ENCODE measurements around the gene SLC16A12.

Gene SLC16A12

DNA sequence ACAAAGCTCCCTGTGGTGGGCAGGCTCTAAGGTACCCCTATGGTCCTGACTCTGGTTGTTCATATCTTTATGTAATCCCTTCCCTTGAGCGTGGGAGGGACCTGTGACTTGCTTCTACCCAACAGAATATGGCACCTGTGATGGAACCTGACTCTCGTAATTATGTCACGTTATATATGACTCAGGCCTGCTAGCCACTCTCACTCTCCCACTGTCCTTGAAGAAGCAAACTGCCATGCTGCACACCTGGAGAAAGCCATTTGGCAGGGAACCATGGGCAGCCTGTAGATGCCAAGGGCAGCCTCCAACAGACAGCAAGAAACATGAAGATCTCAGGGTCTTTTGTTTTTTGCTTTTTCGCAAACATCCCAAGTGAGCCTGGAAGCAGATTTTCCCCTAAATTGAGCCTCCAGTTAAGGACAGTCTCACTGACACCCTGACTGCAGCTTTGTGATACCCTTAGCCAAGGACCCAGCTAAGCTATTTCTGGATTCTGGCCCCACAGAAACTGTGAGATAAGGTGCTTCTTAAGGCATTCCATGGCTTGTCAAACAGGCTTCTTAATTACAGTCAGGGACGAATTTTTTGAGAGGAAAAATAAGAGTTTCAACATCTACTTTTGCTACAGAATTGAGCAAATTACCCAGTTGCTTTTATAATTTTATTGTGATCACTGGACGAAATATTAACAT lies 71.4 kb downstream of the SLC16A12 start:
- Histone ChIP-seq H3K4me3 (IDR thresholded peaks at IDR 0.05; ENCODE audit: insufficient read depth, low read depth, low read length) (no peak overlapping the region), H3K36me3 (ENCODE audit: insufficient read depth) (no peaks in the 10 kb centered on the region), H3K4me2 (no peak overlapping the region), H3K79me2 (ENCODE audit: insufficient read depth, low read depth) (no peaks in the 10 kb centered on the region), H3K9ac (no peak overlapping the region), H3K27ac (no peak overlapping the region), H4K20me1 (ENCODE audit: insufficient read depth) (no peaks in the 10 kb centered on the region), H3K27me3 (ENCODE audit: insufficient read depth, low read depth) (no peaks in the 10 kb centered on the region), H2AFZ (ENCODE audit: low read depth) (no peak overlapping the region), H3K4me1 (ENCODE audit: low read depth, poor library complexity, severe bottlenecking) (no peaks in the 10 kb centered on the region)
- TF ChIP-seq, protein P1, sequence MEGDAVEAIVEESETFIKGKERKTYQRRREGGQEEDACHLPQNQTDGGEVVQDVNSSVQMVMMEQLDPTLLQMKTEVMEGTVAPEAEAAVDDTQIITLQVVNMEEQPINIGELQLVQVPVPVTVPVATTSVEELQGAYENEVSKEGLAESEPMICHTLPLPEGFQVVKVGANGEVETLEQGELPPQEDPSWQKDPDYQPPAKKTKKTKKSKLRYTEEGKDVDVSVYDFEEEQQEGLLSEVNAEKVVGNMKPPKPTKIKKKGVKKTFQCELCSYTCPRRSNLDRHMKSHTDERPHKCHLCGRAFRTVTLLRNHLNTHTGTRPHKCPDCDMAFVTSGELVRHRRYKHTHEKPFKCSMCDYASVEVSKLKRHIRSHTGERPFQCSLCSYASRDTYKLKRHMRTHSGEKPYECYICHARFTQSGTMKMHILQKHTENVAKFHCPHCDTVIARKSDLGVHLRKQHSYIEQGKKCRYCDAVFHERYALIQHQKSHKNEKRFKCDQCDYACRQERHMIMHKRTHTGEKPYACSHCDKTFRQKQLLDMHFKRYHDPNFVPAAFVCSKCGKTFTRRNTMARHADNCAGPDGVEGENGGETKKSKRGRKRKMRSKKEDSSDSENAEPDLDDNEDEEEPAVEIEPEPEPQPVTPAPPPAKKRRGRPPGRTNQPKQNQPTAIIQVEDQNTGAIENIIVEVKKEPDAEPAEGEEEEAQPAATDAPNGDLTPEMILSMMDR (conservative IDR thresholded peaks at IDR 0.05; ENCODE audit: low read depth, low read length) = no peak

DNA sequence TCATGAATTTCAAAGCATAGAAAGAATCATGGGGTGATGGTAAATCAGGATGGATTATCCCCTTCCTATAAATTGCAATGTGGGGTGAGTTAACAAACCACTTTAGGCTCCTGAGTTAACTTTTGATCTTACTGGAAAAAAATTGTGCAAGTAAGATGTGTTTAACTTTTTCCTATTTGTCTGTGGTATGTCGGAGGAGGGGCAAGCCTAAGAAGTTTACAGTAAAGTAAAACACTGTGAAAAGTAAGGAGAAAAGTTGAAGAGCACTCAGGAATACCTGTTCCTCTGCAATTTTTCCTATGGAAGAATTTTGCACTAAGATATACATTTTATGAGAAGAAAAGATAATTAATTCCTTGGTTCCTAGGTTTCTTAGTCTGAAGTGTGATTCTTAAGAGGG lies 76.6 kb downstream of the SLC16A12 start:
- H3K4me1 ChIP-seq (ENCODE audit: low read depth, poor library complexity, severe bottlenecking) = no peaks in the 10 kb centered on the region
- H3K4me3 ChIP-seq (IDR thresholded peaks at IDR 0.05; ENCODE audit: insufficient read depth, low read depth, low read length) = no peak overlapping the region
- no peaks in the 10 kb centered on the region for H3K36me3 ChIP-seq (ENCODE audit: insufficient read depth)
- no peak overlapping the region for H3K27ac ChIP-seq
- H3K27me3 ChIP-seq (ENCODE audit: insufficient read depth, low read depth) = no peaks in the 10 kb centered on the region
- no peak overlapping the region for H2AFZ ChIP-seq (ENCODE audit: low read depth)
- no peaks in the 10 kb centered on the region for H3K79me2 ChIP-seq (ENCODE audit: insufficient read depth, low read depth)
- no peaks in the 10 kb centered on the region for H4K20me1 ChIP-seq (ENCODE audit: insufficient read depth)
- no peak overlapping the region for H3K9ac ChIP-seq
- TF ChIP-seq, protein P1 (conservative IDR thresholded peaks at IDR 0.05; ENCODE audit: low read depth, low read length) = no peak
- no peak overlapping the region for H3K4me2 ChIP-seq

DNA sequence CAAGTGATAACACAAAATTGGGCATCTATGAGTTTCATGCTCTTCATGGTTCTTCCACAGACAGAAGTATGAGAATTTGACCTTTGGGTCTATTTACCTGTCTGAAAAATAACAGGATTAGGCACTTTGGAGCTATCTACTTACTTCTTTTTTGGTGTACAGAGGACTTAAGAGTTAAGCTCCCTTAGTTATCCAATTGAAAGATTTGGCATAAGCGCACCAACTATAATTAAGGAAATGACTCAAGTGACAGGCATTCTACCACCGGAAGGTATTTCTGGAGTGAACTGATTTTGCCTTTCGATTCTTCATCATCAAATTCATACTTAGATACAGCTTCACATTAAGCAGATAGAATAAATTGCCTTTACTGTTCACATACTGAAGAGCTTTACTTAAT lies 77.1 kb downstream of the SLC16A12 start:
- Histone ChIP-seq H3K9ac (no peak overlapping the region), H4K20me1 (ENCODE audit: insufficient read depth) (no peaks in the 10 kb centered on the region), H3K36me3 (ENCODE audit: insufficient read depth) (no peaks in the 10 kb centered on the region), H3K4me1 (ENCODE audit: low read depth, poor library complexity, severe bottlenecking) (no peaks in the 10 kb centered on the region), H3K79me2 (ENCODE audit: insufficient read depth, low read depth) (no peaks in the 10 kb centered on the region), H3K27ac (no peak overlapping the region), H3K4me2 (no peak overlapping the region), H3K27me3 (ENCODE audit: insufficient read depth, low read depth) (no peaks in the 10 kb centered on the region), H3K4me3 (IDR thresholded peaks at IDR 0.05; ENCODE audit: insufficient read depth, low read depth, low read length) (no peak overlapping the region), H2AFZ (ENCODE audit: low read depth) (no peak overlapping the region)
- TF ChIP-seq, protein P1 (conservative IDR thresholded peaks at IDR 0.05; ENCODE audit: low read depth, low read length) = no peak

DNA sequence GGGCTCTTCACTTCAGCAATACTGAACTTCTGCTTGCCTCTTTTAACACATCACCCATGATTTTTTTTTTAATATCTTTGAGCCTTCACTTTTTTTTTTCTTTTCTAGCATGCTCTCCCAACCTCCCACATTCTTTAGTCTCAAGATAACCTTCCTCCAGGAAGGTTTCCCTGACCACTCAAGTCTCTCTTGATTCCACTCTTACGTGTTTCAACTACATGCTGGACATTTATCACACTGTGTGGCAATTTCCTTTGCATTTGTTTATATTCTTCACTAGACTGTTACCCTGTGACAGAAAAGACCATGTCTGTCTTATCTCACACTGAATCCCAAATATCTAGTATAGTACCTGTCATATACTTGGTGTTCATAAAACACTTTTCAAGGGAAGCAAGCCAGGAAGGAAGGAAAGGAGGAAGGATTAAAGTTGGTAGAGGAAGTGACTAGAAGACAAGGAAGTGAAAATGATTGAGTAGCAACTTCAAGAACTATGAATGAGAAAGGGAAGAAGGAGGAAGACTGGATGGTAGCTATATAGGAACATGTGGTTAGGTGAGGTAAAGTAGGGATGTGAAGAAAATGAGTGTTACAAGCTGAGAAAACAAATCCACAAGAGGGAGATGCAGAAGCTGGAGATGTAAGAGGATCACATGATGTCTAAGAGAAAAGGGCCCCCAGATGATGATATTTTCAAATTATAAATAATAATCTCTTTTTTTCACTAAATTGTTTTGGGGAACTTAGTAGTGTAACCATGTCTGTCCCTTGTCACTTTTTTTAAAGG lies 80.6 kb downstream of the SLC16A12 start:
- no peak overlapping the region for H3K4me3 ChIP-seq (IDR thresholded peaks at IDR 0.05; ENCODE audit: insufficient read depth, low read depth, low read length)
- no peak overlapping the region for H3K27ac ChIP-seq
- no peak overlapping the region for H3K4me2 ChIP-seq
- H2AFZ ChIP-seq (ENCODE audit: low read depth) = no peak overlapping the region
- H3K27me3 ChIP-seq (ENCODE audit: insufficient read depth, low read depth) = no peaks in the 10 kb centered on the region
- no peaks in the 10 kb centered on the region for H3K79me2 ChIP-seq (ENCODE audit: insufficient read depth, low read depth)
- no peak overlapping the region for H3K9ac ChIP-seq
- TF ChIP-seq, protein P1 (conservative IDR thresholded peaks at IDR 0.05; ENCODE audit: low read depth, low read length) = no peak
- no peaks in the 10 kb centered on the region for H3K4me1 ChIP-seq (ENCODE audit: low read depth, poor library complexity, severe bottlenecking)
- no peaks in the 10 kb centered on the region for H4K20me1 ChIP-seq (ENCODE audit: insufficient read depth)
- no peaks in the 10 kb centered on the region for H3K36me3 ChIP-seq (ENCODE audit: insufficient read depth)
